ENCODE data around the gene TBL3.
"Not testable (repeated sequence)": the region's sequence is repeated elsewhere in the genome, so short reads cannot be mapped to it uniquely, and the experiment has no call there.

TBL3 gene

GRCh38 chr16:2002406-2003230 lies 30.8 kb downstream of the TBL3 start:
- no peak for DNase-seq

- DNase-seq = no peak
Observed at GRCh38 chr16:2003231-2003826, 31.5 kb downstream of the TBL3 start.

GRCh38 chr16:2003827-2004641 lies 32.2 kb downstream of the TBL3 start:
- DNase-seq = peak; percentile 88

GRCh38 chr16:2004795-2005517 lies 33.1 kb downstream of the TBL3 start:
- no peak for DNase-seq

GRCh38 chr16:2005646-2006045 lies 33.8 kb downstream of the TBL3 start:
- no peak for DNase-seq

- DNase-seq = no peak
Observed at GRCh38 chr16:2006317-2006716, 34.5 kb downstream of the TBL3 start.

GRCh38 chr16:2007081-2007836 lies 35.4 kb downstream of the TBL3 start:
- no peak for DNase-seq

- DNase-seq = peak; percentile 30
Observed at GRCh38 chr16:2008009-2008526, 36.2 kb downstream of the TBL3 start.

GRCh38 chr16:2008631-2009163 lies 36.8 kb downstream of the TBL3 start:
- DNase-seq = peak; percentile 23

- peak; percentile 7 for DNase-seq
Observed at GRCh38 chr16:2009164-2009711, 37.4 kb downstream of the TBL3 start.

- DNase-seq = peak; percentile 84
Observed at GRCh38 chr16:2009791-2010510, 38.1 kb downstream of the TBL3 start, which contains the start of gene ZNF598. TSS of gene ZNF598 (minus strand) at chr16:2009821.

GRCh38 chr16:2011726-2012125 lies 39.9 kb downstream of the TBL3 start:
- not testable (repeated sequence) for DNase-seq

- no peak for DNase-seq
Observed at GRCh38 chr16:2013527-2013926, 41.7 kb downstream of the TBL3 start.

- no peak for DNase-seq
Observed at GRCh38 chr16:2015117-2015946, 43.5 kb downstream of the TBL3 start.

GRCh38 chr16:2015947-2016208 lies 44.0 kb downstream of the TBL3 start:
- no peak for DNase-seq

- peak; percentile 40 for DNase-seq
Observed at GRCh38 chr16:2016407-2016922, 44.6 kb downstream of the TBL3 start.

GRCh38 chr16:2019518-2019920 lies 47.7 kb downstream of the TBL3 start, which contains the start of gene NPW:
TSS of gene NPW (plus strand) at chr16:2019785.
- peak; percentile 26 for DNase-seq

- no peak for DNase-seq
Observed at GRCh38 chr16:2019921-2020831, 48.3 kb downstream of the TBL3 start.

Data from CD4-positive, alpha-beta T cell treated with Interleukin-6 for 4 hours (primary cell).